ENCODE data around the gene CD86. TPM values are rescaled to one million over a fixed set of nuclear protein-coding genes. Genes with fewer than 3 reads are reported as not detected.

The CD86 gene, protein sequence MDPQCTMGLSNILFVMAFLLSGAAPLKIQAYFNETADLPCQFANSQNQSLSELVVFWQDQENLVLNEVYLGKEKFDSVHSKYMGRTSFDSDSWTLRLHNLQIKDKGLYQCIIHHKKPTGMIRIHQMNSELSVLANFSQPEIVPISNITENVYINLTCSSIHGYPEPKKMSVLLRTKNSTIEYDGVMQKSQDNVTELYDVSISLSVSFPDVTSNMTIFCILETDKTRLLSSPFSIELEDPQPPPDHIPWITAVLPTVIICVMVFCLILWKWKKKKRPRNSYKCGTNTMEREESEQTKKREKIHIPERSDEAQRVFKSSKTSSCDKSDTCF
- not detected in 2 replicates for total RNA-seq

DNA sequence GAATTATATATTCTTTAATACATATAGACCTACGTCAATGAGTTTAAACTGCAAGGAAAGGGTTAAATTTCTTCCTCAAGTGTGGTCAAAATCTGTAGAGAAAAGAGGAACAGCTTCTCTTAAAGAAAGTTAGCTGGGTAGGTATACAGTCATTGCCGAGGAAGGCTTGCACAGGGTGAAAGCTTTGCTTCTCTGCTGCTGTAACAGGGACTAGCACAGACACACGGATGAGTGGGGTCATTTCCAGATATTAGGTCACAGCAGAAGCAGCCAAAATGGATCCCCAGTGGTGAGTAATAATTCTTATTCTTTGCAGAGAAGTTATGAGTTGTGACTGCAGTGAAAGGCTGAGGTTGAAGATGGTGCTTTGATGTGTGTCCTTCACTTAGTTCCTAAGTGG, at the start of gene CD86:
TSS of gene CD86 (plus strand) at position 148 of the 400 bp plus-strand sequence. CDS start at position 276, 128 bp downstream.

DNA sequence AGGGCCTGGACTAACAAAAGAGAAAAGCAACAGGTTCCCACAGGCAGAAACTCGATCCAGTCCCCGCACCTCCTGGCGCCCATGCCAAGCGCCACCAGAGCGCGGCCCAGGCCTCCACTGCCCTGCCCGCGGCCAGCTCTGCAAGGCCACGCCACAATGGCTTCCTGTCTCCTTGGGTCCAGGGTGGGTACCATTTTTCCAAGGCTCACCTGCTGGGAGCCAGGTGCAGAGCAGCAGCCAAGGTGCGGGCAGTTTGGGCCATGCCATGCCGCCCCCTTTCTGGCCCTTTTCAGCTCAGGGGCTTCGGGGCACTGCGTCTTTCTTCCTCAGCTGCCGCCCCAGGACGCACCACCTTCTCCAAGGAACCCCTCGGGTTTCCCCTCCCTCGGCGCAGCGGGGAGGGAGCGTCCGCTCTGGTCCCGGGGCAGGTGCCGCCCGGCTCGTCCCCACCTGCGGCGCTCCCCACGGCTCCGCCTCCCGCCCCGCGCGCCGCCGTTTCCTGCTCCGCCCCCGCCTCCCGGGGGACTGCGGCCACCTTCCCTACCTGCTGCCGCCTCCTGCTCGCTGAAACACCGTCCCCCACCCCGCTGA, 33.3 kb upstream of the CD86 start, which contains the start of gene ILDR1:
TSS of gene ILDR1 (minus strand) at position 437 of the 591 bp plus-strand sequence. CDS start at position 267, 170 bp downstream.

Other genes with a start within 250 kb of the CD86 start
- 3.2 and 6.9 TPM in 2 replicates for gene IQCB1, start 220.3 kb upstream of the CD86 start, total RNA-seq
- 2.0 and 3.6 TPM in 2 replicates for gene EAF2, start 220.2 kb upstream of the CD86 start, total RNA-seq
- 0.06 and 0.54 TPM in 2 replicates for gene SLC15A2, start 161.0 kb upstream of the CD86 start, total RNA-seq
- not detected in 2 replicates for gene ILDR1, start 33.1 kb upstream of the CD86 start, total RNA-seq
- not detected in 2 replicates for gene CASR, start 128.3 kb downstream of the CD86 start, total RNA-seq